NB4 (cell line): Measurements from ENCODE around the gene TXNDC8.

Experiments
- MYC ChIP-seq: IDR thresholded peaks from 2 replicates; pipeline ENCODE4 v1.6.1; 2011; ENCODE audit warnings: low read depth, low read length
- POLR2A ChIP-seq: IDR thresholded peaks from 2 replicates; pipeline ENCODE4 v1.6.1; 2011; ENCODE audit warnings: mild to moderate bottlenecking; ENCODE audit not compliant: insufficient read length; ENCODE audit errors: extremely low read depth
- TF ChIP-seq, protein P1 (sequence below): IDR thresholded peaks from one replicate; pipeline ENCODE4 v1.5.1; 2012; ENCODE audit warnings: low read depth, low read length
- TF ChIP-seq, protein P2 (sequence below): IDR thresholded peaks from 2 replicates; pipeline ENCODE4 v1.6.1; 2011; ENCODE audit warnings: low read depth, low read length

DNA sequence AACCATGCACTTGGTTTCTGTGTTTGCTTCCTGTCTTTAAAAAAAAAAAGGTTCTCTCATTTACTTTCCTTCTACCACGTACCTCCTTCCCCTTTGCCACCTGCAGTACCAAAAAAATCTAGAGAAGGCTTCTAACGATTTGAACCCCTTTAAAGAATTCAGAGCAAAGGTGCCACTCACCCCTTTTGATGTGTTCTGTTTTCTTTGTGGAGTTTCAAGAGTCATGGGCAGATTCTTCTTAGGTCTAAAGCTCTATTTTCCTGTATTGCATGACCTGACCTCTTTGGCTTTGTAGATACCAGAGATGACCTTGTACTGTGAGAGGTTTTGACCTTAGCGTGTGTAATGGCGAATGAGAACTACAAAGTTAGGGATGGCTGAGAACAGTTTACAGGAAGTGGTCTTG, 29.0 kb downstream of the TXNDC8 start:
- TF ChIP-seq POLR2A (no peak), MYC (no peak)
- TF ChIP-seq, protein P1, sequence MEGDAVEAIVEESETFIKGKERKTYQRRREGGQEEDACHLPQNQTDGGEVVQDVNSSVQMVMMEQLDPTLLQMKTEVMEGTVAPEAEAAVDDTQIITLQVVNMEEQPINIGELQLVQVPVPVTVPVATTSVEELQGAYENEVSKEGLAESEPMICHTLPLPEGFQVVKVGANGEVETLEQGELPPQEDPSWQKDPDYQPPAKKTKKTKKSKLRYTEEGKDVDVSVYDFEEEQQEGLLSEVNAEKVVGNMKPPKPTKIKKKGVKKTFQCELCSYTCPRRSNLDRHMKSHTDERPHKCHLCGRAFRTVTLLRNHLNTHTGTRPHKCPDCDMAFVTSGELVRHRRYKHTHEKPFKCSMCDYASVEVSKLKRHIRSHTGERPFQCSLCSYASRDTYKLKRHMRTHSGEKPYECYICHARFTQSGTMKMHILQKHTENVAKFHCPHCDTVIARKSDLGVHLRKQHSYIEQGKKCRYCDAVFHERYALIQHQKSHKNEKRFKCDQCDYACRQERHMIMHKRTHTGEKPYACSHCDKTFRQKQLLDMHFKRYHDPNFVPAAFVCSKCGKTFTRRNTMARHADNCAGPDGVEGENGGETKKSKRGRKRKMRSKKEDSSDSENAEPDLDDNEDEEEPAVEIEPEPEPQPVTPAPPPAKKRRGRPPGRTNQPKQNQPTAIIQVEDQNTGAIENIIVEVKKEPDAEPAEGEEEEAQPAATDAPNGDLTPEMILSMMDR = no peak
- TF ChIP-seq, protein P2, sequence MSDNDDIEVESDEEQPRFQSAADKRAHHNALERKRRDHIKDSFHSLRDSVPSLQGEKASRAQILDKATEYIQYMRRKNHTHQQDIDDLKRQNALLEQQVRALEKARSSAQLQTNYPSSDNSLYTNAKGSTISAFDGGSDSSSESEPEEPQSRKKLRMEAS = no peak
